NCI-H226 (cell line): ENCODE results near the gene GYS1.
"Not testable (repeated sequence)": the region's sequence is repeated elsewhere in the genome, so short reads cannot be mapped to it uniquely, and the experiment has no call there.

Experiments
- DNase-seq: peaks from one replicate; pipeline ENCODE4 v3.0.0-alpha.2; 2015

Gene GYS1

DNA sequence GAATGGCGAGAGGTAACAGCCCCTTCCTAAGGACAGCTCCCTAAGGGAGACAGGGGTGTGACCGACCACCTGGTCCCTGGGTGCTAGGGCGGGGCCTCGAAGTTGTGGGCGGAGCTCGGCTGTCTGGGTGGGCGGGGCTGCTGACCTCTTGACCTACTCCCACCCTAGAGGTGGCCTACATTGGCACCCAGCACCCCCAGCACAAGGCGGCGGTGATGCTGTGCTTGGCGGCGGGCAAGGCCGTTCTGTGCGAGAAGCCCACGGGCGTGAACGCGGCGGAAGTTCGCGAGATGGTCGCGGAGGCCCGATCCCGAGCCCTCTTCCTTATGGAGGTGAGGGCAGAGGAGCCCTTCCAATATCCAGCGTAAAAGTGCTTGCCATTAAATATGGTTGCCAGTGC, 57.2 kb downstream of the GYS1 start:
- DNase-seq, result no peak

DNA sequence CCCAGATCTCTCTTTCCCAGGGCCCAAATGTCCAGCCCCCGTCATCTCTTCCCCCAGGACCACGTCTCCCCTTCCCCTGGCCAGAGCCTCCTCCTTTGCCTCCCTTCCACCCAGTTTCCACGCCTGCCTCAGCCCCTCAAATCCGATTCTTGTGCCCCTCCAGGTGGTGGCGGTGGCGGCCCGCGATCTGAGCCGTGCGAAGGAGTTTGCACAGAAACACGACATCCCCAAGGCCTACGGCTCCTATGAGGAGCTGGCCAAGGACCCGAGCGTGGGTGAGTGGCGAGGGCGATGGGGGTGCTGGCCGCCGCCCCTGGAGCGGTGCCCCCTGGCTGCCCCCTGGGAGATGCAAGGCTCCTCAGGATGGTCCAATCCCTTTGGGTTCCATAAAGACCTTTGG, 58.3 kb downstream of the GYS1 start:
- DNase-seq, result no peak

GRCh38 chr19:48933382-48933932, 59.7 kb downstream of the GYS1 start, which contains the start of gene DHDH:
DHDH (plus strand) TSS chr19:48933699; CDS start chr19:48933722, 23 bp downstream.
- DNase-seq, result peak; percentile 80

DNA sequence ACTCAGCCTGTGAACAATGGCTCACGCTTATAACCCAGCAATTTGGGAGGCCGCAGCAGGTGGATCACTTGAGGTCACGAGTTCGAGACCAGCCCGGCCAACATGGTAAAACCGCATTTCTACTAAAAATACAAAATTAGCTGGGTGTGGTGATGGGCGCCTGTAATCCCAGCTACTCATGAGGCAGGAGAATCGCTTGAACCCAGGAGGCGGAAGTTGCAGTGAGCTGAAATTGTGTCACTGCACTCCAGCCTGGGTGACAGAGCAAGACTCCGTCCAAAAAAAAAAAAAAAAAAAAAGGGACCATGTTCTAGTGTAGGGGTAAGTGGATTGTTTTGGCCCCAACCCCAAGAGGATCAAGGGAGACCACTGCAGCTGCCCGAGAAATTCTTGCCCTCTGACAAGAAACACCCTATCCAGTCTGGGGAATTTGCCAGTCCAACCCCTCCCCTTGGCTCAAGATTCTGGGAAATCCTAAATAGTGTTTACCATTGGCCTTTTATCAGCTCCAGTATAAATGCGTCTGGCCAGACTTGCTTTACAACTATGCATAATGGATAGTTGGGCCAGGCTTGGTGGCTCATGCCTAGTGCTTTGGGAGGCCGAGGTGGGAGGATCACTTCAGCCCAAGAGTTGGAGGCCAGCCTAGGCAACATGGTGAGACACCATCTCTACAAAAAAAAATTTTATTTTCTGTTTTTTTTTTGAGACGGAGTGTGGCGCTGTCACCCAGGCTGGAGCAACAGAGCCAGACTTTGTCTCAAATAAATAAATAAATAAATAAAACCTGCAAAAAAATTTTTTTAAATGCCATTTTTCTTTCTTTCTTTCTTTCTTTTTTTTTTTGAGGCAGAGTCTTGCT, 64.7 kb downstream of the GYS1 start:
- DNase-seq, result no peak

DNA sequence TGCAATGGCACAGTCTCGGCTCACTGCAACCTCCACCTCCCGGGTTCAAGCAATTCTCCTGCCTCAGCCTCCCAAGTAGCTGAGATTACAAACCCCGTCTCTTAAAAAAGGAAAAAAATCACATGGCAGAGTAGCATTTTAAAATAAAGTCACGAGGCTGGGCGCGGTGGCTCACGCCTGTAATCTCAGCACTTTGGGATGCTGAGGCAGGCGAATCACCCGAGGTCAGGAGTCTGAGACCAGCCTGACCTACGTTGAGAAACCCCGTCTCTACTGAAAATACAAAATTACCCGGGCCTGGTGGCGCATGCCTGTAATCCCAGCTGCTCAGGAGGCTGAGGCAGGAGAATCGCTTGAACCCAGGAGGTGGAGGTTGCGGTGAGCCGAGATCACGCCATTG, 65.4 kb downstream of the GYS1 start:
- DNase-seq, result not testable (repeated sequence)

GRCh38 chr19:48926909-48927308, 66.2 kb downstream of the GYS1 start:
- DNase-seq, result peak; percentile 91

DNA sequence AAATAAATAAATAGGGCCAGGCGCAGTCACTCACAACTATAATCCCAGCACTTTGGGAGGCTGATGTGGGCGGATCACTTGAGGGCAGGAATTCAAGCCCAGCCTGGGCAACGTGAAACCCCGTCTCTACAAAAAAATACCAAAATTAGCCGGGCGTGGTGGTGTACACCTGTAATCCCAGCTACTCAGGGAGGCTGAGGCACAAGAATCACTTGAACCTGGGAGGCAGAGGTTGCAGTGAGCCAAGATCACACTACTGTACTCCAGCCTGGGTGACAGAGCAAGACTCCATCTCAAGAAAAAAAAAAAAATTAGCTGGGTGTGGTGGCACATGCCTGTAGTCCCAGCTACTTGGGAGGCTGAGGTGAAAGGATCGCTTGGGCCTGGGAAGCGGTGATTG, 67.2 kb downstream of the GYS1 start:
- not testable (repeated sequence) for DNase-seq

- peak; percentile 83 for DNase-seq
Measured at GRCh38 chr19:48925240-48925843, 67.8 kb downstream of the GYS1 start.

DNA sequence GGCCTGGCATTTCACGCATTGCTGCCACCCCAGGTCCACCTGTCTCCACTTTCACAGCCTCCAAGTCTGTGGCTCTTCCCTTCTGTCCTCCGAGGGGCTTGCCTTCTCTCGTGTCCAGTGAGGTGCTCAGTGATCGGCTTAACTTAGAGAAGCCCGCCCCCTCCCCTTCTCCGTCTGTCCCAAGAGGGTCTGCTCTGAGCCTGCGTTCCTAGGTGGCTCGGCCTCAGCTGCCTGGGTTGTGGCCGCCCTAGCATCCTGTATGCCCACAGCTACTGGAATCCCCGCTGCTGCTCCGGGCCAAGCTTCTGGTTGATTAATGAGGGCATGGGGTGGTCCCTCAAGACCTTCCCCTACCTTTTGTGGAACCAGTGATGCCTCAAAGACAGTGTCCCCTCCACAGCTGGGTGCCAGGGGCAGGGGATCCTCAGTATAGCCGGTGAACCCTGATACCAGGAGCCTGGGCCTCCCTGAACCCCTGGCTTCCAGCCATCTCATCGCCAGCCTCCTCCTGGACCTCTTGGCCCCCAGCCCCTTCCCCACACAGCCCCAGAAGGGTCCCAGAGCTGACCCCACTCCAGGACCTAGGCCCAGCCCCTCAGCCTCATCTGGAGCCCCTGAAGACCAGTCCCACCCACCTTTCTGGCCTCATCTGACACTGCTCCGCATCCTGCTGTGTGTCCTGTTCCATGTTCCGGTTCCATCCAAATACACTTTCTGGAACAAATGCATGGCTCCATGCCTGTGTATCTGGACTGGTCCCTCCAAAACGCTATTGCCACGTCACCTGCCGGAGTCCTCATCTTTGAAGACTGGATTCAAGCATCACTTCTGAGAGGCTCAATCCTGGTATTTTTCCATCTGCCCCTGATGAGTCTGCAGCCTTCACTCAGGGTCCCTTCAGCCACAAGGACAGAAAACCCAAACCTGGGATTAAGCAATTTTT, 70.3 kb downstream of the GYS1 start:
- DNase-seq, result no peak

DNA sequence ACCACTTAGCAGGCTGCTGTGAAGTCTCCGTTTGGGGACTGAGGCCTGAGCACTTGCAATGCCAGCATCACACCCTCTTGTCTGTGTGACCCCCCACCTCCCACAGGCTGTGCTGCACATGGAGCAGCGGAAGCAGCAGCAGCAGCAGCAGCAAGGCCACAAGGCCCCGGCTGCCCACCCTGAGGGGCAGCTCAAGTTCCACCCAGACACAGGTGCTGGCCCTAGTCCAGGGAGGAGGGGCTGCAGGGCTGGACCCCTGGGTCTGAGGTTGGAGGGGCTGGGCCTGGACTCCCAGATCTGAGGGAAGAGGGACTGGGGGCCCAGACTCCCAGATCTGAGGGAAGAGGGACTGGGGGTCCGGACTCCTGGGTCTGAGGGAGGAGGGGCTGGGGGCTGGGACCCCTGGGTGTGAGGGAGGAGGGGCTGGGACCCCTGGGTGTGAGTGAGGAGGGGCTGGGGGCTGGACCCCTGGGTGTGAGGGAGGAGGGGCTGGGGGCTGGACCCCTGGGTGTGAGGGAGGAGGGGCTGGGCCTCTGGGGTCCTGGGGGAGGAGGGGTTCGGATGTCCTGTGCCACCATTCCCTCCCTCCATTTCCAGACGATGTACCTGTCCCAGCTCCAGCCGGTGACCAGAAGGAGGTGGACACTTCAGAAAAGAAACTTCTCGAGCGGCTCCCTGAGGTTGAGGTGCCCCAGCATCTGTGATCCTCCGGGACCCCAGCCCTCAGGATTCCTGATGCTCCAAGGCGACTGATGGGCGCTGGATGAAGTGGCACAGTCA, 71.2 kb downstream of the GYS1 start:
- DNase-seq, result no peak

DNA sequence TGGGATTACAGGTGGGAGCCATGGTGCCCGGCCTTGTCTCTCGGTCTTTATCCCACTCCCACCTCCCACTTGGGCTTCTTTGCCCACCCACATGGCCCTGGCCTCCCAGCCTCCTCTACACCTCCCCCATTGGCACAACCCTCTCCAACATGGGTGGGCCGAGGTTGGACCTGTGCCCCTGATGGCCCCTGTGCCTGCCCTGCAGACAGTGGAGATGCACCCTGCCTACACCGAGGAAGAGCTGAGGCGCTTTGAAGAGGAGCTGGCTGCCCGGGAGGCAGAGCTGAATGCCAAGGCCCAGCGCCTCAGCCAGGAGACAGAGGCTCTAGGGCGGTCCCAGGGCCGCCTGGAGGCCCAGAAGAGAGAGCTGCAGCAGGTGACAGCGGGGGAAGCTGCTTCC, 72.2 kb downstream of the GYS1 start:
- no peak for DNase-seq

DNA sequence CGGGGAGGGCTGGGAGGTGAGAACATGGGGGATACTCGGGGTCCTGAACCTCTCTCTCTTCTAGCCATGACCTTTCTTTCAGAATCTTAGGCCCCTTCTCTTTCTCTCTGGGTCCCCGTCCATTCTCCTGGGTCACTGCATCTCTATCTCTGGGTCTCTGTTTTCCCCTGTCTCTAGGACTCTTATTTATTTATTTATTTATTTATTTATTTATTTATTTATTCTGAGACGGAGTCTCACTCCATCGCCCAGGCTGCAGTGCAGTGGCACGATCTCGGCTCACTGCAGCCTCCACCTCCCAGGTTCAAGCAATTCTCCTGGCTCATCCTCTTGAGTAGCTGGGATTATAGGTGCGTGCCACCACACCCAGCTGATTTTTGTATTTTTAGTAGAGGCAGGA, 73.8 kb downstream of the GYS1 start:
- not testable (repeated sequence) for DNase-seq

DNA sequence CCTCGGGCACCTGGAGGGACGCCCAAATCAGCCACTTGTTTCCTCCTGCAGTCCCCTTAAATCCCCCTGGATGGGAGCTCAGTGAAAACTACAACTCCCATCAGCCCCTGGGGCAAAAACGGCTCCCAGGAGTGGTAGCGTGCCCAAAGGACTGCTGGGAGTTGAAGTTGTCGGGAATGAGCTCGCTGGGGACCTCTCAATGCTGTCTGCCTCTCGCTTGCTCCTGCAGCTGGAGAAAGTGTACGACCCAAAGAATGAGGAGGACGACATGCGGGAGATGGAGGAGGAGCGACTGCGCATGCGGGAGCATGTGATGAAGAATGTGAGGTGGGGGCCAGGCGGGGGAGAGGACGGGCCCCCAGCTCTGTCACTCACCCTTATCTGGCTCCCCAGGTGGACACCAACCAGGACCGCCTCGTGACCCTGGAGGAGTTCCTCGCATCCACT, 74.3 kb downstream of the GYS1 start:
- no peak for DNase-seq
